HepG2 (cell line): Measurements from ENCODE around the gene LST1. TPM values are rescaled to one million over a fixed set of nuclear protein-coding genes. Genes with fewer than 3 reads are reported as not detected.

ENCODE experiments used
- ATAC-seq: fragments of 200-7000 bp; cut with Tn5 transposase; 3 replicates; pipeline ENCODE4 v1.9.1; 2020; ENCODE audit warnings: mild to moderate bottlenecking, moderate library complexity
- BruUV-seq: library from RNA; stranded (reverse); fragments of 400-500 nt; replicated peaks from 2 replicates; lab custom pipeline; 2021; lab: Mats Ljungman, UMichigan
- CTCF ChIA-PET: fragments of 300-600 bp; formaldehyde crosslinking; extraction: SDS; loops from one replicate; lab custom pipeline; 2021; ENCODE audit warnings: low total read pairs, inconsistent platforms, low intra/inter-chr PET ratio; lab: Yijun Ruan, JAX
- POLR2A ChIA-PET: fragments of 350-600 bp; sonication (Branson Sonifier 250); formaldehyde crosslinking; loops from one replicate; lab custom pipeline; 2020; ENCODE audit warnings: antibody characterized with exemption, inconsistent platforms; lab: Yijun Ruan, JAX
- DNase-seq: peaks from one replicate; pipeline ENCODE4 v3.0.0-alpha.2; 2015; ENCODE audit warnings: low spot score
- FAIRE-seq: peaks from 3 replicates; lab custom pipeline; 2011; peaks lifted over from hg19 to GRCh38; lab: Jason Lieb, UNC
- H2AFZ ChIP-seq: one replicate; pipeline ENCODE4 v1.6.1; 2011; ENCODE audit warnings: low read length, inconsistent platforms
- H3K27ac ChIP-seq: fragments of 300-600 bp; 3 replicates; pipeline ENCODE4 v1.8.0; 2011; ENCODE audit warnings: mixed run types, mild to moderate bottlenecking, mixed read lengths, low read length, inconsistent platforms; ENCODE audit not compliant: insufficient read depth; ENCODE audit errors: extremely low read length
- H3K27me3 ChIP-seq, 2 experiments: fragments of 200-600 bp in 1 of 2; 2 replicates in 1 of 2; 3 replicates in 1 of 2; pipeline versions ENCODE4 v1.6.0 to v1.8.0; 2011; ENCODE audit warnings: low read length in 2 of 2, mild to moderate bottlenecking in 2 of 2, moderate library complexity in 2 of 2, inconsistent platforms in 1 of 2; ENCODE audit not compliant: insufficient read depth in 2 of 2, control insufficient read depth in 1 of 2
- H3K36me3 ChIP-seq, 2 experiments: fragments of 200-600 bp in 1 of 2; replicated peaks in 1 of 2; 2 replicates in 1 of 2; 3 replicates in 1 of 2; pipeline versions ENCODE4 v1.5.1 to v1.8.0; 2011; ENCODE audit warnings: low read length in 2 of 2, inconsistent platforms in 1 of 2; ENCODE audit not compliant: insufficient read depth in 2 of 2, control insufficient read depth in 1 of 2
- H3K4me1 ChIP-seq: 2 replicates; pipeline ENCODE4 v1.5.1; 2012; ENCODE audit warnings: low read length, inconsistent platforms; ENCODE audit not compliant: insufficient read depth
- H3K4me2 ChIP-seq: 2 replicates; pipeline ENCODE4 v1.6.0; 2011; ENCODE audit warnings: low read depth, low read length, inconsistent platforms
- H3K4me3 ChIP-seq, 3 experiments: fragments of 200-600 bp in 1 of 3; sonication (generic), shearing (Covaris generic) in 1 of 3; replicated peaks in 1 of 3; 2 replicates each; pipeline ENCODE4 v1.5.1; 2011 to 2016; ENCODE audit warnings: low read length in 3 of 3, inconsistent platforms in 2 of 3, low read depth in 2 of 3, mild to moderate bottlenecking in 2 of 3, control low read depth in 1 of 3, mixed read lengths in 1 of 3; ENCODE audit not compliant: insufficient read depth in 1 of 3
- H3K79me2 ChIP-seq: one replicate; pipeline ENCODE4 v1.6.1; 2011; ENCODE audit warnings: low read length, inconsistent platforms; ENCODE audit not compliant: insufficient read depth
- H3K9ac ChIP-seq: 2 replicates; pipeline ENCODE4 v1.6.0; 2011; ENCODE audit warnings: mild to moderate bottlenecking, low read depth, low read length, inconsistent platforms; ENCODE audit not compliant: insufficient read depth
- H3K9me3 ChIP-seq: 2 replicates; pipeline ENCODE4 v1.5.1; 2012; ENCODE audit warnings: mild to moderate bottlenecking, low read length
- H4K20me1 ChIP-seq: 2 replicates; pipeline ENCODE4 v1.6.0; 2011; ENCODE audit warnings: inconsistent platforms, mild to moderate bottlenecking, low read length, moderate library complexity; ENCODE audit not compliant: insufficient read depth
- ATF4 ChIP-seq, 2 experiments: fragments of 450-650 bp in 1 of 2; sonication (generic) in 1 of 2; formaldehyde crosslinking; IDR thresholded peaks; 2 replicates each; pipeline versions ENCODE4 v1.5.0 to v1.8.0; 2020 to 2022; ENCODE audit warnings: mild to moderate bottlenecking in 1 of 2, missing genetic modification reagents in 1 of 2
- CTCF ChIP-seq: sonication (generic); formaldehyde crosslinking; IDR thresholded peaks from 2 replicates; pipeline ENCODE4 v1.5.0; 2020; ENCODE audit warnings: mild to moderate bottlenecking, missing genetic modification reagents, moderate library complexity
- PAF1 ChIP-seq: IDR thresholded peaks from 2 replicates; pipeline ENCODE4 v1.6.1; 2016; ENCODE audit warnings: missing genetic modification reagents, missing compliant biosample characterization
- ZNF770 ChIP-seq: sonication (generic); formaldehyde crosslinking; IDR thresholded peaks from 2 replicates; pipeline ENCODE4 v1.5.0; 2020; ENCODE audit warnings: mild to moderate bottlenecking, missing genetic modification reagents
- WGBS: methylation state at CpG from one replicate; pipeline ENCODE4 v1.1.6; 2017; ENCODE audit warnings: low lambda C conversion rate; 5-methylcytosine and 5-hydroxymethylcytosine counted together
- in situ Hi-C: cut with HindIII; loops from 2 replicates; pipeline ENCODE4 v1.10.0; 2017; ENCODE audit warnings: low pct_unique_long_range_greater_than_20kb; ENCODE audit not compliant: extremely low pct_ligation_motif_present
- intact Hi-C: fragments of 100-400 bp; cut with micrococcal nuclease; formaldehyde crosslinking; loops from one replicate; pipeline ENCODE4 v1.10.0; 2022; ENCODE audit not compliant: unreplicated experiment
- polyA plus RNA-seq, 8 experiments: library from polyadenylated mRNA; depleted of rRNA in 3 of 8; stranded (reverse) in 7 of 8; unstranded in 1 of 8; fragments of >200 nt; fragmentation: Illumina TruSeq in 4 of 8; extraction: Trizol in 4 of 8; gene quantifications; 2 replicates each; pipeline versions ENCODE4 v1.2.1 to v1.2.3, GENCODE V29; 2011 to 2016; ENCODE audit warnings: low read depth in 4 of 8, missing spikeins in 1 of 8, mixed read lengths in 1 of 8; ENCODE audit not compliant: insufficient read depth in 1 of 8
- total RNA-seq, 5 experiments: library from RNA; depleted of rRNA; stranded (reverse); fragments of >200 nt; fragmentation: Illumina TruSeq; extraction: Trizol; gene quantifications; 2 replicates each; pipeline ENCODE4 v1.2.3, GENCODE V29; 2016; ENCODE audit warnings: low read depth in 1 of 5

LST1 gene
- total and polyA plus RNA-seq, 2 of the 13 experiments (the other 11 are each of a cell fraction or from before 2014, with no cell fraction given), result not detected

- in situ Hi-C loops (no loop called here), intact Hi-C loops (no loop called here)
- POLR2A ChIA-PET, result interaction anchor here (1.0 kb wide), 2 partner anchors 11 to 68 kb away, joined by 4 to 5 read pairs; partner anchors contain the start of gene DDX39B
- H3K4me3 ChIP-seq, result no peak overlapping the region
- ATAC-seq (no peak), FAIRE-seq (no peak), DNase-seq (no peak)
- no peak overlapping the region for H3K4me2 ChIP-seq
- TF ChIP-seq CTCF (CRISPR knock-in tag), result 0 out of 2 replicates have a peak, but pooled peaks have one; percentile 3
- no peak for TF ChIP-seq ATF4 (CRISPR knock-in tag; IDR thresholded peaks at IDR 0.05)
- TF ChIP-seq ZNF770 (CRISPR knock-in tag), result peak; percentile 55; the same call in 1 of the 2 replicates
- no peak for TF ChIP-seq PAF1 (CRISPR knock-in tag)
- H4K20me1 ChIP-seq, result no peaks in the 10 kb centered on the region
- H3K9me3 ChIP-seq, result no peaks in the 10 kb centered on the region
- CTCF ChIA-PET, result no interaction called here
- peaks cover 33% of the 10 kb centered on the region for H3K4me1 ChIP-seq
- no peak overlapping the region for H2AFZ ChIP-seq
- H3K79me2 ChIP-seq, result no peaks in the 10 kb centered on the region
- no TSS peak for BruUV-seq
- 51% methylated on average over 7 of the region's 8 CpGs for WGBS
- H3K27ac ChIP-seq, result no peak overlapping the region
- H3K27me3 ChIP-seq, result peaks cover 0 to 2% of the 10 kb centered on the region in 2 experiments; a peak in 2 of 5 replicates
- H3K9ac ChIP-seq, result no peak overlapping the region
- H3K36me3 ChIP-seq, result no peaks in the 10 kb centered on the region
Observed at GRCh38 chr6:31609519-31610406, 23.7 kb downstream of the LST1 start.
